Ovary (tissue), 3 donors: Measurements from ENCODE around the gene GPC3.

Source experiments
- EP300 ChIP-seq: sonication (generic); formaldehyde crosslinking; IDR thresholded peaks from one replicate; pipeline ENCODE4 v1.6.1; 2017; ENCODE audit warnings: antibody characterized with exemption
- POLR2A ChIP-seq: fragments of 450-650 bp; IDR thresholded peaks from one replicate; pipeline ENCODE4 v1.6.1; 2017; ENCODE audit warnings: antibody characterized with exemption, mild to moderate bottlenecking, moderate library complexity
- TF ChIP-seq, protein P1 (sequence below), 3 donors: fragments of 450-650 bp in 2 of 3; fragments of 200-600 bp in 1 of 3; IDR thresholded peaks; one replicate each; pipeline versions ENCODE4 v1.5.1 to v1.8.0; 2016 to 2022; ENCODE audit warnings: antibody characterized with exemption in 3 of 3, mild to moderate bottlenecking in 1 of 3
- donor health status: DM: no; HTN: no; CAD: no.

DNA sequence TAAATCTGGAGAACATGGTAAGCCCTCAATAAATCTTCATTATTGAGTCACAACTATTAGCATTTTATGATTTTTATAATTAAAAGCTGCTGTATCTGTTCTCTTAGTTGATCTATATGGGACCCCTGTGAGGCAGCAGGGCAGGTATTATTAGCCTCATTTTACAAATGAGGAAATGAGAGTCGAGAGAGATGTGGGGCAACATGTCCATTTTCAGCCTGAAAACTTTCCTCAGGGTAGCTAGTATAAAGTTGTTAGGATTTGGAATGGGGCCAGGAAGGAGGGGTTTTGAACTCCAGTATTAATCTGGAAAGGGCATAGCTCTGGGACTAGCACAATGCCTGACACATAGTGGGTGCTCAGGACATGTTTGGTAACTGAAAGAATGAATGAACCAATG is 378.4 kb downstream of the GPC3 start:
- TF ChIP-seq, protein P1, sequence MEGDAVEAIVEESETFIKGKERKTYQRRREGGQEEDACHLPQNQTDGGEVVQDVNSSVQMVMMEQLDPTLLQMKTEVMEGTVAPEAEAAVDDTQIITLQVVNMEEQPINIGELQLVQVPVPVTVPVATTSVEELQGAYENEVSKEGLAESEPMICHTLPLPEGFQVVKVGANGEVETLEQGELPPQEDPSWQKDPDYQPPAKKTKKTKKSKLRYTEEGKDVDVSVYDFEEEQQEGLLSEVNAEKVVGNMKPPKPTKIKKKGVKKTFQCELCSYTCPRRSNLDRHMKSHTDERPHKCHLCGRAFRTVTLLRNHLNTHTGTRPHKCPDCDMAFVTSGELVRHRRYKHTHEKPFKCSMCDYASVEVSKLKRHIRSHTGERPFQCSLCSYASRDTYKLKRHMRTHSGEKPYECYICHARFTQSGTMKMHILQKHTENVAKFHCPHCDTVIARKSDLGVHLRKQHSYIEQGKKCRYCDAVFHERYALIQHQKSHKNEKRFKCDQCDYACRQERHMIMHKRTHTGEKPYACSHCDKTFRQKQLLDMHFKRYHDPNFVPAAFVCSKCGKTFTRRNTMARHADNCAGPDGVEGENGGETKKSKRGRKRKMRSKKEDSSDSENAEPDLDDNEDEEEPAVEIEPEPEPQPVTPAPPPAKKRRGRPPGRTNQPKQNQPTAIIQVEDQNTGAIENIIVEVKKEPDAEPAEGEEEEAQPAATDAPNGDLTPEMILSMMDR (IDR thresholded peaks at IDR 0.05) = no peak
- TF ChIP-seq EP300 (no peak), POLR2A (no peak)
